HG03175 (cell line): ENCODE data around the gene GLE1.
"Not testable (repeated sequence)": the region's sequence is repeated elsewhere in the genome, so short reads cannot be mapped to it uniquely, and the experiment has no call there.

Source experiments
- ATAC-seq: cut with Tn5 transposase; IDR thresholded peaks from one replicate; pipeline ENCODE4 v1.9.1; 2021; ENCODE audit warnings: mild to moderate bottlenecking, moderate library complexity; ENCODE audit not compliant: unreplicated experiment

GLE1 gene

GRCh38 chr9:128586934-128587333 lies 82.4 kb downstream of the GLE1 start:
- not testable (repeated sequence) for ATAC-seq

DNA sequence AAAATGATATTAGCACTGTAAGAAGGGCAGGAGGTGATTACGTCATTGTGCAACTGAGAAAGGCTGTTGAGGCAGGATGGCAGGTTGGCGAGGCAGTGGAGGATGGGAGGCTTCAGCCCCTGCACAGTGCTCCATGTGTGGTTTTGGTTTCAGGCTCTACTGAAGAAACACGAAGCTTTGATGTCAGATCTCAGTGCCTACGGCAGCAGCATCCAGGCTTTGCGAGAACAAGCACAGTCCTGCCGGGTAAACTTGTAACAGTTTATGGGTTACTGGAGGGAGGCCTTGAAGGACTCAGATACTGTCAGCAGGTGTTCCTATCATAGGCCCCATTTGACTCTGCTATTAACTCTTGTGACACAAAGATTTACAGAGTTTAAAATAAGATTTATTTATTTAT lies 82.9 kb downstream of the GLE1 start:
- no peak for ATAC-seq

GRCh38 chr9:128588581-128589233 lies 84.2 kb downstream of the GLE1 start:
- ATAC-seq: no peak
